HG02970 (cell line): ENCODE measurements around the gene NEURL2.
"Not testable (repeated sequence)": the region's sequence is repeated elsewhere in the genome, so short reads cannot be mapped to it uniquely, and the experiment has no call there.

Experiments
- ATAC-seq: cut with Tn5 transposase; IDR thresholded peaks from one replicate; pipeline ENCODE4 v1.9.1; 2021; ENCODE audit warnings: mild to moderate bottlenecking, moderate library complexity, moderate number of reproducible peaks; ENCODE audit not compliant: unreplicated experiment, low FRiP score

NEURL2 gene

GRCh38 chr20:45890985-45891983 lies at the start of gene NEURL2, which contains the start of gene CTSA:
Gene NEURL2, minus strand, starts transcription at chr20:45891208. Its CDS starts 217 bp downstream, at chr20:45890991.
Gene CTSA, plus strand, starts transcription at chr20:45891335. Its CDS starts 234 bp downstream, at chr20:45891569.
- peak; percentile 64 for ATAC-seq

- no peak for ATAC-seq
Measured at GRCh38 chr20:45940469-45940868, 49.5 kb upstream of the NEURL2 start.

GRCh38 chr20:45940053-45940452 lies 49.0 kb upstream of the NEURL2 start:
- ATAC-seq, result no peak

- ATAC-seq, result no peak
Measured at GRCh38 chr20:45938727-45939438, 47.9 kb upstream of the NEURL2 start.

- ATAC-seq, result no peak
Measured at GRCh38 chr20:45937765-45938164, 46.8 kb upstream of the NEURL2 start.

- peak; percentile 5 for ATAC-seq
Measured at GRCh38 chr20:45935416-45936046, 44.5 kb upstream of the NEURL2 start.

GRCh38 chr20:45934586-45935415 lies 43.8 kb upstream of the NEURL2 start, which contains the start of gene PCIF1:
Gene PCIF1, plus strand, starts transcription at chr20:45934683. Its CDS starts 4,317 bp downstream, at chr20:45939000.
- peak; percentile 76 for ATAC-seq

GRCh38 chr20:45934046-45934585 lies 43.1 kb upstream of the NEURL2 start:
- ATAC-seq, result peak; percentile 13

GRCh38 chr20:45933266-45934045 lies 42.4 kb upstream of the NEURL2 start:
- ATAC-seq, result no peak

GRCh38 chr20:45931680-45932079 lies 40.7 kb upstream of the NEURL2 start:
- not testable (repeated sequence) for ATAC-seq

- ATAC-seq, result no peak
Measured at GRCh38 chr20:45927071-45927878, 36.3 kb upstream of the NEURL2 start.

GRCh38 chr20:45926731-45927070 lies 35.7 kb upstream of the NEURL2 start:
- ATAC-seq, result no peak

GRCh38 chr20:45925821-45926506 lies 35.0 kb upstream of the NEURL2 start:
- ATAC-seq, result no peak

GRCh38 chr20:45924391-45925261 lies 33.6 kb upstream of the NEURL2 start:
- ATAC-seq, result no peak

- no peak for ATAC-seq
Measured at GRCh38 chr20:45921337-45922189, 30.6 kb upstream of the NEURL2 start.
